K562 (cell line): ENCODE results near the gene NRP2.

Experiments used
- CTCF ChIP-seq, 3 experiments: IDR thresholded peaks in 2 of 3; conservative IDR thresholded peaks in 1 of 3; 2 replicates each; pipeline ENCODE4 v1.5.1; 2011 to 2012; ENCODE audit warnings: low read length in 3 of 3, mild to moderate bottlenecking in 3 of 3, control low read depth in 2 of 3, improper control_type of control experiment in 1 of 3, inconsistent platforms in 1 of 3, low read depth in 1 of 3, mixed read lengths in 1 of 3, moderate library complexity in 1 of 3; ENCODE audit not compliant: insufficient read depth in 2 of 3
- DEAF1 ChIP-seq: fragments of 450-650 bp; formaldehyde crosslinking; IDR thresholded peaks from 2 replicates; pipeline ENCODE4 v1.4.0; 2020; ENCODE audit warnings: mild to moderate bottlenecking, moderate library complexity
- GABPA ChIP-seq: fragments of 200-800 bp; sonication (Bioruptor generic); conservative IDR thresholded peaks from 2 replicates; pipeline ENCODE4 v1.6.1; 2016; ENCODE audit warnings: low read depth, missing genetic modification characterization, missing compliant biosample characterization
- GATAD2A ChIP-seq: fragments of 450-650 bp; IDR thresholded peaks from 2 replicates; pipeline ENCODE4 v1.6.1; 2017
- JUN ChIP-seq, 2 experiments: sonication (generic) in 1 of 2; formaldehyde crosslinking in 1 of 2; IDR thresholded peaks; 2 replicates each; pipeline versions ENCODE4 v1.6.1 to v1.8.0; 2012 to 2022; ENCODE audit warnings: borderline replicate concordance in 2 of 2, mild to moderate bottlenecking in 2 of 2, improper control_type of control experiment in 1 of 2, low read depth in 1 of 2, low read length in 1 of 2, missing genetic modification reagents in 1 of 2
- KLF16 ChIP-seq: IDR thresholded peaks from 2 replicates; pipeline ENCODE4 v1.6.1; 2016; ENCODE audit warnings: antibody characterized with exemption
- MAX ChIP-seq: sonication (generic); formaldehyde crosslinking; IDR thresholded peaks from 2 replicates; pipeline ENCODE4 v1.9.0; 2022; ENCODE audit warnings: mild to moderate bottlenecking, missing genetic modification reagents
- MTA3 ChIP-seq: fragments of 450-650 bp; formaldehyde crosslinking; IDR thresholded peaks from 2 replicates; pipeline ENCODE4 v1.6.1; 2017; ENCODE audit warnings: mild to moderate bottlenecking, borderline replicate concordance
- REST ChIP-seq, 2 experiments: fragments of 450-650 bp; formaldehyde crosslinking in 1 of 2; IDR thresholded peaks; 2 replicates each; pipeline versions ENCODE4 v1.4.0 to v1.6.1; 2014 to 2020; ENCODE audit warnings: mild to moderate bottlenecking in 2 of 2, borderline replicate concordance in 1 of 2, low read depth in 1 of 2
- SIN3A ChIP-seq, 2 experiments: fragments of 150-350 bp in 1 of 2; IDR thresholded peaks; 2 replicates each; pipeline ENCODE4 v1.6.1; 2011 to 2016; ENCODE audit warnings: borderline replicate concordance in 2 of 2, low read depth in 2 of 2, low read length in 2 of 2, mild to moderate bottlenecking in 2 of 2, moderate library complexity in 2 of 2; ENCODE audit not compliant: control insufficient read depth in 1 of 2
- SP2 ChIP-seq: IDR thresholded peaks from 2 replicates; pipeline ENCODE4 v1.6.1; 2011; ENCODE audit warnings: mild to moderate bottlenecking, low read depth, low read length, moderate library complexity; ENCODE audit not compliant: poor library complexity, severe bottlenecking; ENCODE audit errors: extremely low read depth
- YY1 ChIP-seq, 3 experiments: IDR thresholded peaks; 2 replicates each; pipeline ENCODE4 v1.6.1; 2011; ENCODE audit warnings: low read length in 2 of 3, mild to moderate bottlenecking in 2 of 3, moderate library complexity in 2 of 3, borderline replicate concordance in 1 of 3, control low read depth in 1 of 3, low read depth in 1 of 3; ENCODE audit not compliant: insufficient read depth in 3 of 3, insufficient replicate concordance in 2 of 3, control insufficient read depth in 1 of 3, insufficient read length in 1 of 3; ENCODE audit errors: extremely low read depth in 1 of 3
- ZBTB17 ChIP-seq: fragments of 450-650 bp; formaldehyde crosslinking; IDR thresholded peaks from 2 replicates; pipeline ENCODE4 v1.4.0; 2020; ENCODE audit warnings: mild to moderate bottlenecking
- ZNF23 ChIP-seq: fragments of 250-450 bp; sonication (Bioruptor Pico); IDR thresholded peaks from 2 replicates; pipeline ENCODE4 v1.4.0; 2020; ENCODE audit warnings: mild to moderate bottlenecking

GRCh38 chr2:205680903-205681302 is 1.4 kb upstream of the NRP2 start:
- TF ChIP-seq GATAD2A (no peak), ZNF23 (no peak), SP2 (no peak), GABPA (tag) (no peak), ZBTB17 (CRISPR knock-in tag) (no peak), MTA3 (no peak), CTCF (IDR thresholded peaks at IDR 0.05 in 2 of 3, conservative IDR thresholded peaks at IDR 0.05 in 1 of 3; ENCODE audit: insufficient read depth in 2 of 3, low read depth in 1 of 3, low read length in 3 of 3) (no peak), DEAF1 (CRISPR knock-in tag) (no peak), KLF16 (no peak), YY1 (IDR thresholded peaks at IDR 0.05; ENCODE audit: borderline replicate concordance in 1 of 3, control insufficient read depth in 1 of 3, extremely low read depth in 1 of 3, insufficient read depth in 3 of 3, insufficient read length in 1 of 3, insufficient replicate concordance in 2 of 3, low read depth in 1 of 3, low read length in 2 of 3) (no peak), REST (IDR thresholded peaks at IDR 0.05; ENCODE audit: borderline replicate concordance) (no peak), REST (CRISPR knock-in tag; IDR thresholded peaks at IDR 0.05; ENCODE audit: low read depth) (no peak), JUN (IDR thresholded peaks at IDR 0.05; ENCODE audit: borderline replicate concordance, low read depth, low read length) (no peak), JUN (CRISPR knock-in tag; IDR thresholded peaks at IDR 0.05; ENCODE audit: borderline replicate concordance) (no peak), SIN3A (IDR thresholded peaks at IDR 0.05; ENCODE audit: borderline replicate concordance in 2 of 2, control insufficient read depth in 1 of 2, low read depth in 2 of 2, low read length in 2 of 2) (no peak), MAX (CRISPR knock-in tag) (no peak)
